Ovary (tissue), 9 donors: Measurements from ENCODE around the gene BCO1. TPM values are rescaled to one million over a fixed set of nuclear protein-coding genes. Genes with fewer than 3 reads are reported as not detected.

Experiments used
- DNase-seq, 5 donors: peaks; one replicate each; pipeline ENCODE4 v3.0.0-alpha.2; 2019 to 2020
- H3K27ac ChIP-seq, 2 donors: fragments of 200-600 bp; one replicate each; pipeline versions ENCODE4 v1.5.1 to v1.8.0; 2019 to 2022
- H3K27me3 ChIP-seq: fragments of 200-600 bp; one replicate; pipeline ENCODE4 v1.8.0; 2022
- H3K36me3 ChIP-seq: fragments of 200-600 bp; sonication (generic); one replicate; pipeline ENCODE4 v1.5.1; 2019
- H3K4me1 ChIP-seq: one replicate; pipeline ENCODE4 v1.8.1; 2013; ENCODE audit warnings: mild to moderate bottlenecking, moderate library complexity; ENCODE audit not compliant: insufficient read depth
- H3K4me3 ChIP-seq: fragments of 200-600 bp; sonication (generic); one replicate; pipeline ENCODE4 v1.5.1; 2017
- H3K9me3 ChIP-seq, 2 donors: fragments of 200-600 bp in 1 of 2; sonication (generic) in 1 of 2; one replicate each; pipeline versions ENCODE4 v1.5.1 to v1.8.1; 2013 to 2019; ENCODE audit warnings: mild to moderate bottlenecking in 1 of 2, moderate library complexity in 1 of 2
- EP300 ChIP-seq: sonication (generic); formaldehyde crosslinking; IDR thresholded peaks from one replicate; pipeline ENCODE4 v1.6.1; 2017; ENCODE audit warnings: antibody characterized with exemption
- POLR2A ChIP-seq: fragments of 450-650 bp; IDR thresholded peaks from one replicate; pipeline ENCODE4 v1.6.1; 2017; ENCODE audit warnings: antibody characterized with exemption, mild to moderate bottlenecking, moderate library complexity
- WGBS, 3 donors: extraction: QIAGEN DNeasy Blood & Tissue Kit in 1 of 3; methylation state at CpG; one replicate each; pipeline versions ENCODE4 v1.1.5 to v1.1.7; 2013 to 2017; 5-methylcytosine and 5-hydroxymethylcytosine counted together
- intact Hi-C, 4 donors: fragments of 100-400 bp; cut with DNase I; formaldehyde crosslinking; loops; one replicate each; pipeline versions ENCODE4 v1.11.0 to v1.15.1; 2022 to 2023
- polyA plus RNA-seq, 2 donors: library from polyadenylated mRNA; stranded (reverse); fragments of 200-250 nt in 1 of 2; fragments of 350-450 nt in 1 of 2; fragmentation: Illumina TruSeq in 1 of 2; extraction: RNeasy Lipid Tissue Mini Kit (QIAGEN cat#74804) in 1 of 2; gene quantifications; one replicate each; pipeline ENCODE4 v1.2.3, GENCODE V29; 2013 to 2014
- total RNA-seq, 7 donors: library from RNA; depleted of rRNA in 2 of 7; stranded (reverse); fragments of >200 nt in 2 of 7; fragmentation: NEBNext Ultra II Directional in 3 of 7; extraction: Animal tissue kit (Norgen Biotek cat#: 25700) in 3 of 7; gene quantifications; one replicate each; pipeline versions ENCODE4 v1.1.0 to v1.2.4, GENCODE V29; 2016 to 2023
- TF ChIP-seq, protein P1 (sequence below), 3 donors: fragments of 450-650 bp in 2 of 3; fragments of 200-600 bp in 1 of 3; IDR thresholded peaks; one replicate each; pipeline versions ENCODE4 v1.5.1 to v1.8.0; 2016 to 2022; ENCODE audit warnings: antibody characterized with exemption in 3 of 3, mild to moderate bottlenecking in 1 of 3
- donor health status: DM: no; HTN: no; CAD: no; lungs with moderate emphysema.
- donor health status: DM: no; HTN: no; CAD: no.
- donor health status: Bipolar disorder and iron deficiency.
- donor health status: DM: yes; HTN: yes; CAD: no.
- donor health status: DM: no; HTN: no; CAD: no.
- donor health status: DM: yes; HTN: yes; CAD: no.

The BCO1 gene
- total and polyA plus RNA-seq, 9 donors, result 0.45 to 2.5 (median 0.87) TPM

DNA sequence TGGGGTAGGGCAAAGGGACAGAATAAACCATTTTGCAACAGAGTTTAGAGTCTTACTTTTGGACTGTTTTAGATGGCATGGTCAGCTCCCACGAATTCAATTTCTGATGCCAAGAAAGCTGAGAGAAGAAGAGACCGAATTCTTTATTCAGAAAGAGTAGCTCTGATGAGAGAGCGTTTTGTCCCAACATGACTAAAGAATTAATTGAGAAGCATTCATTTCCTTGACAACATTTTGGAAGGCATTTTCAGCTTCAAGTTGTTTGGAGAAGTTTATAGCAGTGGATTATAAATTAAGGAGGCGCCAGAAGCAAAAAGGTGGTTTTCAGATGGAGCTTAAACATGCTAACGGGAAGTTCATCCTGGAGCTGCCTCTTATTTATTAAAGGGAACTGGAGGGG is 88.5 kb downstream of the BCO1 start:
- no peak overlapping the region for H3K27ac ChIP-seq
- peaks cover 1% of the 10 kb centered on the region for H3K4me1 ChIP-seq
- H3K4me3 ChIP-seq, result no peak overlapping the region
- TF ChIP-seq EP300 (no peak), POLR2A (no peak)
- TF ChIP-seq, protein P1, sequence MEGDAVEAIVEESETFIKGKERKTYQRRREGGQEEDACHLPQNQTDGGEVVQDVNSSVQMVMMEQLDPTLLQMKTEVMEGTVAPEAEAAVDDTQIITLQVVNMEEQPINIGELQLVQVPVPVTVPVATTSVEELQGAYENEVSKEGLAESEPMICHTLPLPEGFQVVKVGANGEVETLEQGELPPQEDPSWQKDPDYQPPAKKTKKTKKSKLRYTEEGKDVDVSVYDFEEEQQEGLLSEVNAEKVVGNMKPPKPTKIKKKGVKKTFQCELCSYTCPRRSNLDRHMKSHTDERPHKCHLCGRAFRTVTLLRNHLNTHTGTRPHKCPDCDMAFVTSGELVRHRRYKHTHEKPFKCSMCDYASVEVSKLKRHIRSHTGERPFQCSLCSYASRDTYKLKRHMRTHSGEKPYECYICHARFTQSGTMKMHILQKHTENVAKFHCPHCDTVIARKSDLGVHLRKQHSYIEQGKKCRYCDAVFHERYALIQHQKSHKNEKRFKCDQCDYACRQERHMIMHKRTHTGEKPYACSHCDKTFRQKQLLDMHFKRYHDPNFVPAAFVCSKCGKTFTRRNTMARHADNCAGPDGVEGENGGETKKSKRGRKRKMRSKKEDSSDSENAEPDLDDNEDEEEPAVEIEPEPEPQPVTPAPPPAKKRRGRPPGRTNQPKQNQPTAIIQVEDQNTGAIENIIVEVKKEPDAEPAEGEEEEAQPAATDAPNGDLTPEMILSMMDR (IDR thresholded peaks at IDR 0.05), result no peak
- H3K9me3 ChIP-seq, result no peaks in the 10 kb centered on the region
- 71 to 84% (median 74%) methylated on average over 5 of the region's 5 CpGs for WGBS, 3 donors
- intact Hi-C loops, result no loop called here
- no peak for DNase-seq
- H3K36me3 ChIP-seq, result no peaks in the 10 kb centered on the region
- H3K27me3 ChIP-seq, result no peaks in the 10 kb centered on the region

DNA sequence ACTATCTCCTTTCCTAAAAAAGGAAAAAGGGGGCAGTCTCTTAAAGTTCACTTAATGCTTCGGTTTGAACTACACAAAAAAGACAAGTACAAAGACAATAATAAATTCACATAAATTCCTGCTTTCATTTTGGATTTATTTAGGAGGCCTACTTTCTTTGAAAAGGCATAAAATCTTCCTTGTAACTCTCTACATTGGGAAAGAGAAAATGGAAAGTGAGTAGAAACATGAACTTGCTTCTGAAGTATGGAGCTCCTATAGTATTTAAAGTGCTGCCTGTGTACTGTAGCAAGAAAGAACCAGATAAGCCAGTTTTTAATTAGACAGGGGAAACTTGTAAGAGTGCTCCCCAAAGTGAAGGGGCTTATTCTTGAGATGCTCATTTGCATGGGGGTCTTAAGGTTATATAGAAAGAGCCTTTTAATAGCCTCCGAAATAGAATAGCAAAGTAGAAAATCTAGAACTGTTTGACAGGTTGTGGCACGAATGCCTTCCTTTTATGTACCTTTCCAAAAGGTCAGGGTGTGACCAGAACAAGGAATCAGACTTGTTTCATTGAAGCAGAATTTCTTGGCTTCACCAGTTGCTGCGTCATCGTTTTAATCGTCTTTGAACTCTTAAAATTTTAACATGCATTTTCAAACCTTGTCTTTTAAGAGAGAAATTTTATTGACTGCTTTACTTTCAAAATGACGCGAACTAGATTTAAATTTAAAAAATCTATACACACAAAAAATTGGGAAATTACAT is 89.1 kb downstream of the BCO1 start:
- Histone ChIP-seq H3K4me1 (peaks cover 1% of the 10 kb centered on the region), H3K4me3 (no peak overlapping the region), H3K9me3 (no peaks in the 10 kb centered on the region), H3K27ac (no peak overlapping the region), H3K27me3 (no peaks in the 10 kb centered on the region), H3K36me3 (no peaks in the 10 kb centered on the region)
- intact Hi-C loops, result no loop called here
- WGBS, 3 donors, result 69 to 78% (median 75%) methylated on average over 8 of the region's 8 CpGs
- TF ChIP-seq, protein P1 (IDR thresholded peaks at IDR 0.05), result no peak
- TF ChIP-seq EP300 (no peak), POLR2A (no peak)
- DNase-seq, result no peak

GRCh38 chr16:81329947-81330346 is 91.5 kb downstream of the BCO1 start:
- H3K36me3 ChIP-seq, result no peaks in the 10 kb centered on the region

DNA sequence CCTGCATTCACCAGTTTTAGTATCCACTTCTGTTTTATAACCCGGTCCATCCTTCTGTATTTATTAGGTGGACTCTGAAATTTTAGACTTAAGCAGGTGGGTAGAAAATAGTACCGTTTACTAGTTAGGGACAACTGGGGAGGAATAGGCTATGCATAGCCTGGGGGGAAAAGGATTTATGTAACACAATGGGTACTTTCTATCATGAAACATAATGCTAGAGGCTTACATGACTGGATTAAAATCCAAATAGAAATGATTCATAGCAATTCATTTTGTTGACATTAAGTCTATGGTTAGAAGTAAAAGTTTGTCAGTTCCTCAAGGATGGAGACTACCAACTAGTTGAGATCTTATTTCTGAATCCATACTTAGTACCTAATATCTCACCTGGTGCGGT is 94.9 kb downstream of the BCO1 start:
- no peak overlapping the region for H3K4me3 ChIP-seq
- no peak for TF ChIP-seq POLR2A
- intact Hi-C loops, result no loop called here
- no peak overlapping the region for H3K27ac ChIP-seq
- H3K27me3 ChIP-seq, result no peaks in the 10 kb centered on the region
- WGBS, 3 donors, result 95 to 97% (median 97%) methylated on average over 3 of the region's 3 CpGs
- H3K36me3 ChIP-seq, result no peaks in the 10 kb centered on the region
- no peaks in the 10 kb centered on the region for H3K4me1 ChIP-seq
- no peak for DNase-seq
- no peaks in the 10 kb centered on the region for H3K9me3 ChIP-seq

More at GRCh38 chr16:81329947-81330346, 91.5 kb downstream of the BCO1 start:
- TF ChIP-seq, protein P1 (IDR thresholded peaks at IDR 0.05), result no peak
- TF ChIP-seq POLR2A (no peak), EP300 (no peak)
- H3K9me3 ChIP-seq, result no peaks in the 10 kb centered on the region
- no peaks in the 10 kb centered on the region for H3K27me3 ChIP-seq
- intact Hi-C loops, result no loop called here
- no peak for DNase-seq
- H3K4me1 ChIP-seq, result no peaks in the 10 kb centered on the region
- H3K4me3 ChIP-seq, result no peak overlapping the region
- no peak overlapping the region for H3K27ac ChIP-seq
- 73 to 88% (median 74%) methylated on average over 5 of the region's 5 CpGs for WGBS, 3 donors

- DNase-seq, result no peak
- Histone ChIP-seq H3K4me1 (no peaks in the 10 kb centered on the region), H3K36me3 (no peaks in the 10 kb centered on the region), H3K27ac (no peak overlapping the region), H3K4me3 (no peak overlapping the region), H3K27me3 (no peaks in the 10 kb centered on the region), H3K9me3 (no peaks in the 10 kb centered on the region)
- TF ChIP-seq, protein P1 (IDR thresholded peaks at IDR 0.05), result no peak
- TF ChIP-seq POLR2A (no peak), EP300 (no peak)
- WGBS, 3 donors, result 79 to 96% (median 82%) methylated on average over 6 of the region's 6 CpGs
- intact Hi-C loops, result no loop called here
These were observed 97.2 kb downstream of the BCO1 start for GRCh38 chr16:81335669-81336068.
